ENCODE measurements around the gene ASPHD2.

The ASPHD2 gene

GRCh38 chr22:26479043-26479791 lies 50.2 kb downstream of the ASPHD2 start:
- ChIA-PET POLR2A (interaction anchor here (1.2 kb wide), 1 partner anchor 187 kb away, joined by 3 read pairs; no protein-coding TSS in a partner anchor), CTCF (interaction anchor here (0.7 to 3.4 kb wide), 7 partner anchors 10 to 186 kb away, joined by 3 to 18 read pairs (median 3); no protein-coding TSS in a partner anchor)
- DNase-seq (ENCODE audit: low read depth, low spot score) = no peak
- no peak overlapping the region for H3K4me3 ChIP-seq (ENCODE audit: low read depth, low read length)
- TF ChIP-seq CTCF (IDR thresholded peaks at IDR 0.05; ENCODE audit: insufficient read depth, low read length, missing control alignments) = no peak

- H3K4me3 ChIP-seq (ENCODE audit: low read depth, low read length) = no peak overlapping the region
- no peak for DNase-seq (ENCODE audit: low read depth, low spot score)
- TF ChIP-seq CTCF (IDR thresholded peaks at IDR 0.05; ENCODE audit: insufficient read depth, low read length, missing control alignments) = no peak
- CTCF ChIA-PET = interaction anchor here (0.6 to 3.4 kb wide), 9 partner anchors 15 to 186 kb away, joined by 3 to 24 read pairs (median 3); no protein-coding TSS in a partner anchor
- POLR2A ChIA-PET = no interaction called here
These were observed 50.9 kb downstream of the ASPHD2 start for GRCh38 chr22:26479792-26480610.

- TF ChIP-seq CTCF (IDR thresholded peaks at IDR 0.05; ENCODE audit: insufficient read depth, low read length, missing control alignments) = no peak
- ChIA-PET POLR2A (no interaction called here), CTCF (interaction anchor here (1.5 to 3.0 kb wide), 2 partner anchors 19 to 185 kb away, joined by 5 to 24 read pairs; no protein-coding TSS in a partner anchor)
- H3K4me3 ChIP-seq (ENCODE audit: low read depth, low read length) = no peak overlapping the region
- DNase-seq (ENCODE audit: low read depth, low spot score) = no peak
These were observed 51.5 kb downstream of the ASPHD2 start for GRCh38 chr22:26480611-26480932.

GRCh38 chr22:26481112-26481693 lies 52.1 kb downstream of the ASPHD2 start:
- H3K4me3 ChIP-seq (ENCODE audit: low read depth, low read length) = no peak overlapping the region
- CTCF ChIA-PET = interaction anchor here (1.5 to 4.2 kb wide), 4 partner anchors 20 to 185 kb away, joined by 4 to 24 read pairs (median 14); no protein-coding TSS in a partner anchor

GRCh38 chr22:26481694-26482093 lies 52.6 kb downstream of the ASPHD2 start:
- H3K4me3 ChIP-seq (ENCODE audit: low read depth, low read length) = no peak overlapping the region
- POLR2A ChIA-PET = no interaction called here
- no peak for DNase-seq (ENCODE audit: low read depth, low spot score)
- CTCF ChIA-PET = interaction anchor here (1.0 to 4.2 kb wide), 6 partner anchors 20 to 184 kb away, joined by 3 to 24 read pairs (median 4); no protein-coding TSS in a partner anchor
- TF ChIP-seq CTCF (IDR thresholded peaks at IDR 0.05; ENCODE audit: insufficient read depth, low read length, missing control alignments) = no peak

More at GRCh38 chr22:26481112-26481693, 52.1 kb downstream of the ASPHD2 start:
- POLR2A ChIA-PET = no interaction called here
- no peak for TF ChIP-seq CTCF (IDR thresholded peaks at IDR 0.05; ENCODE audit: insufficient read depth, low read length, missing control alignments)
- DNase-seq (ENCODE audit: low read depth, low spot score) = no peak
